OCI-LY7 (cell line): Measurements from ENCODE around the gene RAB21. TPM values are rescaled to one million over a fixed set of nuclear protein-coding genes. Genes with fewer than 3 reads are reported as not detected.
A peak's percentile ranks its signal among the peaks of the same experiment; 100 is the strongest.

ENCODE experiments used
- BruUV-seq: library from RNA; stranded (reverse); fragments of 400-500 nt; replicated peaks from 2 replicates; lab custom pipeline; 2021; lab: Mats Ljungman, UMichigan
- CTCF ChIA-PET: fragments of 300-600 bp; sonication (Branson Sonifier 250); formaldehyde crosslinking; loops from one replicate; lab custom pipeline; 2022; ENCODE audit warnings: antibody characterized with exemption; ENCODE audit not compliant: unreplicated experiment; lab: Charles Lee
- POLR2A ChIA-PET: fragments of 300-600 bp; sonication (Branson Sonifier 250); formaldehyde crosslinking; loops from one replicate; lab custom pipeline; 2022; ENCODE audit warnings: antibody characterized with exemption; lab: Charles Lee
- DNase-seq: peaks from one replicate; pipeline ENCODE4 v3.0.0-alpha.2; 2015; ENCODE audit warnings: low spot score
- H2AFZ ChIP-seq: fragments of 200-600 bp; sonication (generic), shearing (Covaris generic); 2 replicates; pipeline ENCODE4 v1.6.1; 2014; ENCODE audit warnings: mild to moderate bottlenecking, antibody characterized with exemption, low read length, moderate library complexity
- H3K27ac ChIP-seq: fragments of 200-600 bp; sonication (generic); 2 replicates; pipeline ENCODE4 v1.5.1; 2014; ENCODE audit warnings: mixed run types, low read depth, mild to moderate bottlenecking, moderate library complexity, low read length, inconsistent platforms; ENCODE audit not compliant: poor library complexity, severe bottlenecking
- H3K36me3 ChIP-seq: fragments of 200-600 bp; sonication (generic); 2 replicates; pipeline ENCODE4 v1.6.1; 2014; ENCODE audit warnings: mild to moderate bottlenecking, antibody characterized with exemption, low read length, moderate library complexity, mixed read lengths; ENCODE audit not compliant: insufficient read depth
- H3K4me1 ChIP-seq: fragments of 200-600 bp; sonication (generic); 2 replicates; pipeline ENCODE4 v1.5.1; 2014; ENCODE audit warnings: mild to moderate bottlenecking, low read length; ENCODE audit not compliant: insufficient read depth, poor library complexity, severe bottlenecking
- H3K4me2 ChIP-seq: fragments of 200-600 bp; sonication (generic); 2 replicates; pipeline ENCODE4 v1.6.1; 2014; ENCODE audit warnings: mild to moderate bottlenecking, low read length
- H3K4me3 ChIP-seq: fragments of 200-600 bp; sonication (generic); 2 replicates; pipeline ENCODE4 v1.5.1; 2014; ENCODE audit warnings: mild to moderate bottlenecking, low read depth, low read length; ENCODE audit not compliant: poor library complexity, severe bottlenecking
- H3K79me2 ChIP-seq: fragments of 200-600 bp; sonication (generic); 2 replicates; pipeline ENCODE4 v1.6.1; 2016; ENCODE audit warnings: low read depth, mild to moderate bottlenecking, low read length, moderate library complexity, mixed read lengths; ENCODE audit not compliant: insufficient read depth
- H3K9me2 ChIP-seq: fragments of 200-600 bp; sonication (generic); 2 replicates; pipeline ENCODE4 v1.6.1; 2016; ENCODE audit warnings: mild to moderate bottlenecking, low read length, mixed read lengths; ENCODE audit not compliant: insufficient read depth
- H3K9me3 ChIP-seq: fragments of 200-600 bp; sonication (generic); 2 replicates; pipeline ENCODE4 v1.6.1; 2014; ENCODE audit warnings: mild to moderate bottlenecking, mixed run types, low read length, mixed read lengths
- H4K20me1 ChIP-seq: fragments of 200-600 bp; sonication (generic); 2 replicates; pipeline ENCODE4 v1.6.1; 2014; ENCODE audit warnings: mild to moderate bottlenecking, antibody characterized with exemption, low read length, moderate library complexity, mixed read lengths; ENCODE audit not compliant: insufficient read depth
- EZH2phosphoT487 ChIP-seq: fragments of 200-600 bp; sonication (generic); IDR thresholded peaks from 2 replicates; pipeline ENCODE4 v1.6.1; 2018; ENCODE audit warnings: low read depth, borderline replicate concordance, mild to moderate bottlenecking, mixed run types, antibody characterized with exemption, low read length, moderate library complexity, mixed read lengths
- intact Hi-C: fragments of 100-400 bp; cut with micrococcal nuclease; formaldehyde crosslinking; loops from one replicate; pipeline ENCODE4 v1.10.0; 2022; ENCODE audit not compliant: unreplicated experiment
- total RNA-seq, 2 experiments: library from RNA; depleted of rRNA in 1 of 2; stranded (reverse); fragments of >200 nt in 1 of 2; shearing (Covaris generic) in 1 of 2; gene quantifications; 2 replicates each; pipeline ENCODE4 v1.2.3, GENCODE V29; 2014 to 2022
- TF ChIP-seq, protein P1 (sequence below): fragments of 200-600 bp; sonication (generic); conservative IDR thresholded peaks from 2 replicates; pipeline ENCODE4 v1.5.1; 2014; ENCODE audit warnings: mild to moderate bottlenecking, antibody characterized with exemption, low read length, moderate library complexity, mixed read lengths

Gene RAB21
- total RNA-seq, 2 experiments from 2014 or later = 18.2 to 46.6 TPM

DNA sequence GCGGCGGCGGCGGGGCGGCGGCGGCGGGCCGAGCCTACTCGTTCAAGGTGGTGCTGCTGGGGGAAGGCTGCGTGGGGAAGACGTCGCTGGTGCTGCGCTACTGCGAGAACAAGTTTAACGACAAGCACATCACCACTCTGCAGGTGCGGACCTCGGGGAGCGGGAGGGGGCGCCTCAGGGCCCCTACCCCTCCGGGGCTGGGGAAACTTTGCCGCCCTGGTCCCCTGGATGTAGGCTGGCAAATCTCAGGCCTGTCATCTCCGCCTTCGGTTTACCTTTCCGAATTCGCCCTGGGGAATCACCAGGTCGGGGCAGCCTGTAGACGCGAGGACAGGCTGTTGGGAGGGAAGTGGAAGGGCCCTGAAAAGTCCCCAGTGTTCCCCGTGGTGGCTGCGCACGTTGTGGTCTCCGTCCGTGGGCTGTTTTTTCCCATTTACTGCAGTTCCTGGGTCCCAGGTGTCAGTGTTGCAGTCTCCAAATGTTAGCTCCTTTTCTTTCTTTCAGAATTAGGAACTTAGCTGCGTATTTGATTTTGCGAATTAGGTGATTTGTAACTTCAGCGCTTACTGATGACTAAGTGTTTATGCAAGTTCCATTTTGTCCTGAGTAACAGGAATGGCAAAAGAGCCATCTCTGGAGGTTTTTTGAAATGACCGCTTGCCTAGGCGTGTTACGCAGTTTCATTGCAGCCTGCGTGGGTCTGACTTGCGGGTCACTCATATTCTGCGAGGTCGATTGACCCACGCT, 656 bp downstream of the RAB21 start:
- no TSS peak for BruUV-seq
- Histone ChIP-seq H3K4me1 (peaks cover 22% of the 10 kb centered on the region), H3K79me2 (peaks cover 53% of the 10 kb centered on the region), H4K20me1 (peaks cover 19% of the 10 kb centered on the region; the same call in 1 of the 2 replicates), H3K4me2 (peak overlapping the region; percentile 93), H3K4me3 (peak overlapping the region; percentile 96), H3K36me3 (peaks cover 40% of the 10 kb centered on the region), H3K9me2 (no peaks in the 10 kb centered on the region), H3K27ac (peak overlapping the region; percentile 66), H2AFZ (peak overlapping the region; percentile 23; the same call in 1 of the 2 replicates), H3K9me3 (peaks cover 21% of the 10 kb centered on the region)
- ChIA-PET POLR2A (interaction anchor here (0.6 to 2.5 kb wide), 7 partner anchors 8 to 344 kb away, joined by 3 to 9 read pairs (median 5); partner anchors contain the start of genes THAP2, TMEM19 and ZFC3H1), CTCF (interaction anchor here (1.0 kb wide), 2 partner anchors 8 to 101 kb away, joined by 3 read pairs; no protein-coding TSS in a partner anchor)
- DNase-seq = no peak
- no peak for TF ChIP-seq EZH2phosphoT487
- TF ChIP-seq, protein P1, sequence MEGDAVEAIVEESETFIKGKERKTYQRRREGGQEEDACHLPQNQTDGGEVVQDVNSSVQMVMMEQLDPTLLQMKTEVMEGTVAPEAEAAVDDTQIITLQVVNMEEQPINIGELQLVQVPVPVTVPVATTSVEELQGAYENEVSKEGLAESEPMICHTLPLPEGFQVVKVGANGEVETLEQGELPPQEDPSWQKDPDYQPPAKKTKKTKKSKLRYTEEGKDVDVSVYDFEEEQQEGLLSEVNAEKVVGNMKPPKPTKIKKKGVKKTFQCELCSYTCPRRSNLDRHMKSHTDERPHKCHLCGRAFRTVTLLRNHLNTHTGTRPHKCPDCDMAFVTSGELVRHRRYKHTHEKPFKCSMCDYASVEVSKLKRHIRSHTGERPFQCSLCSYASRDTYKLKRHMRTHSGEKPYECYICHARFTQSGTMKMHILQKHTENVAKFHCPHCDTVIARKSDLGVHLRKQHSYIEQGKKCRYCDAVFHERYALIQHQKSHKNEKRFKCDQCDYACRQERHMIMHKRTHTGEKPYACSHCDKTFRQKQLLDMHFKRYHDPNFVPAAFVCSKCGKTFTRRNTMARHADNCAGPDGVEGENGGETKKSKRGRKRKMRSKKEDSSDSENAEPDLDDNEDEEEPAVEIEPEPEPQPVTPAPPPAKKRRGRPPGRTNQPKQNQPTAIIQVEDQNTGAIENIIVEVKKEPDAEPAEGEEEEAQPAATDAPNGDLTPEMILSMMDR = peak; percentile 34; the same call in 1 of the 2 replicates
- intact Hi-C loops = loop anchor here (2.0 kb wide), 2 partner anchors 83 to 93 kb away; partner anchors contain the start of genes TBC1D15 and ZFC3H1

DNA sequence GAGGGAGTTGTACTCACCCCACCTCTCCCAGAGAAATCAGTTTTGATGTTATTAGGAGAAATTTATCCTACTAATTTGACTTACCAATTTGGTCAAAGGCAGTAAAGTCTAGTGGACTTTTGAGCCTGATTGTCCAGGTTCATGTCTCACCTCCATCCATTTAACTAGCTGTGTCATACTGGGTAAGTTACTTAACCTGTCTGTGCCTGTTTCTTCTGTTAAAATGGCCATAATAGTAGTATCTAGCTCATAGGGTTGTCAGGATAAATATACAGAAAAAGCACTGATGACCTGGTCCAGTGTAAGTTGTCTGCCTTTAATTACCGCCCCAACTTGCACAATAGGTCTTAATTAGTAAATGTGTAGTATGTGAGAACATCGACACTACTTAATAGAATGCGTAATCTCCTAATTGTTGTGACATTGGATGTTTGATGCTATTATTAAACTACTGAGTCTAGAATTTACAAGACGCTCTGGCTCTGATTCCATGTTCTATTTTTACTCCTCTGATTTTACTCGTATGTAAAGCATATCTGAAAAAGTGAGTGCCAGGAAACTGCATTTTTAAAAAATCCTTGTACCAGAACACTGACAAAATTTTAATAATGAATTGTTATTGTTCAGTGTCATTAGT, 1.5 kb downstream of the RAB21 start:
- peak overlapping the region; percentile 96 for H3K4me3 ChIP-seq
- H3K4me1 ChIP-seq = peaks cover 22% of the 10 kb centered on the region
- peak overlapping the region; percentile 93 for H3K4me2 ChIP-seq
- POLR2A ChIA-PET = interaction anchor here (0.6 to 1.7 kb wide), 7 partner anchors 9 to 93 kb away, joined by 3 to 7 read pairs (median 4); partner anchors contain the start of gene TMEM19
- peaks cover 30% of the 10 kb centered on the region for H3K9me3 ChIP-seq
- H3K9me2 ChIP-seq = no peaks in the 10 kb centered on the region
- peaks cover 19% of the 10 kb centered on the region; the same call in 1 of the 2 replicates for H4K20me1 ChIP-seq
- no peak for DNase-seq
- H3K27ac ChIP-seq = peak overlapping the region; percentile 66
- intact Hi-C loops = no loop called here
- peaks cover 49% of the 10 kb centered on the region for H3K36me3 ChIP-seq
- H2AFZ ChIP-seq = no peak overlapping the region
- H3K79me2 ChIP-seq = peaks cover 61% of the 10 kb centered on the region
- TF ChIP-seq EZH2phosphoT487 = no peak
- TF ChIP-seq, protein P1 = no peak
- no TSS peak for BruUV-seq
- CTCF ChIA-PET = interaction anchor here (0.9 to 1.0 kb wide), 2 partner anchors 7 to 90 kb away, joined by 3 to 7 read pairs; no protein-coding TSS in a partner anchor
